Activated B cell treated with CpG ODN at 0.5 μM for 24 hours (primary cell): ENCODE results near the gene RERE. TPM values are rescaled to one million over a fixed set of nuclear protein-coding genes. Genes with fewer than 3 reads are reported as not detected.

ENCODE experiments used
- ATAC-seq: fragments of 200-7000 bp; cut with Tn5 transposase; one replicate; pipeline ENCODE4 v1.10.0; 2021; ENCODE audit warnings: low read depth, mild to moderate bottlenecking, moderate library complexity
- CTCF ChIA-PET: fragments of 350-600 bp; sonication (Branson Sonifier 250); formaldehyde crosslinking; loops from one replicate; lab custom pipeline; 2021; ENCODE audit warnings: antibody characterized with exemption; lab: Charles Lee
- POLR2A ChIA-PET: fragments of 350-600 bp; sonication (Branson Sonifier 250); formaldehyde crosslinking; loops from one replicate; lab custom pipeline; 2021; ENCODE audit warnings: antibody characterized with exemption; lab: Charles Lee
- DNase-seq: peaks from one replicate; pipeline ENCODE4 v3.0.0; 2022
- H3K27ac Mint-ChIP-seq: one replicate; pipeline ENCODE4 v1.8.0; 2020; ENCODE audit warnings: mixed read lengths
- H3K27me3 Mint-ChIP-seq: one replicate; pipeline ENCODE4 v1.8.0; 2021; ENCODE audit warnings: mixed read lengths
- H3K36me3 Mint-ChIP-seq: one replicate; pipeline ENCODE4 v1.8.0; 2021; ENCODE audit warnings: low read depth, mixed read lengths
- H3K4me1 Mint-ChIP-seq: one replicate; pipeline ENCODE4 v1.8.0; 2021; ENCODE audit warnings: mixed read lengths
- H3K4me3 Mint-ChIP-seq: one replicate; pipeline ENCODE4 v1.8.0; 2020; ENCODE audit warnings: mild to moderate bottlenecking, mixed read lengths
- H3K9me3 Mint-ChIP-seq: one replicate; pipeline ENCODE4 v1.8.0; 2020; ENCODE audit warnings: mixed read lengths
- intact Hi-C: fragments of 100-400 bp; cut with micrococcal nuclease; formaldehyde crosslinking; loops from one replicate; pipeline ENCODE4 v1.15.1; 2024
- total RNA-seq: library from RNA; stranded (reverse); gene quantifications from 2 replicates; pipeline ENCODE4 v1.2.3, GENCODE V29; 2022
- TF ChIP-seq, protein P1 (sequence below): fragments of 200-600 bp; IDR thresholded peaks from one replicate; pipeline ENCODE4 v1.8.0; 2022; ENCODE audit warnings: antibody characterized with exemption, mild to moderate bottlenecking

The RERE gene
- total RNA-seq, 1 donor from 2014 or later = 98.8 TPM

- intact Hi-C loops = loop anchor here (2.0 kb wide), 1 partner anchor 107 kb away; no protein-coding TSS in a partner anchor
- POLR2A ChIA-PET = interaction anchor here (0.7 to 1.4 kb wide), 6 partner anchors 8 to 573 kb away, joined by 3 to 7 read pairs (median 4); no protein-coding TSS in a partner anchor
- peak overlapping the region; percentile 61 for H3K4me3 Mint-ChIP-seq
- H3K36me3 Mint-ChIP-seq = peaks cover 26% of the 10 kb centered on the region
- no peak for ATAC-seq
- peak overlapping the region; percentile 91 for H3K27ac Mint-ChIP-seq
- peaks cover 50% of the 10 kb centered on the region for H3K4me1 Mint-ChIP-seq
- no peaks in the 10 kb centered on the region for H3K9me3 Mint-ChIP-seq
- DNase-seq = no peak
- H3K27me3 Mint-ChIP-seq = no peaks in the 10 kb centered on the region
- TF ChIP-seq, protein P1, sequence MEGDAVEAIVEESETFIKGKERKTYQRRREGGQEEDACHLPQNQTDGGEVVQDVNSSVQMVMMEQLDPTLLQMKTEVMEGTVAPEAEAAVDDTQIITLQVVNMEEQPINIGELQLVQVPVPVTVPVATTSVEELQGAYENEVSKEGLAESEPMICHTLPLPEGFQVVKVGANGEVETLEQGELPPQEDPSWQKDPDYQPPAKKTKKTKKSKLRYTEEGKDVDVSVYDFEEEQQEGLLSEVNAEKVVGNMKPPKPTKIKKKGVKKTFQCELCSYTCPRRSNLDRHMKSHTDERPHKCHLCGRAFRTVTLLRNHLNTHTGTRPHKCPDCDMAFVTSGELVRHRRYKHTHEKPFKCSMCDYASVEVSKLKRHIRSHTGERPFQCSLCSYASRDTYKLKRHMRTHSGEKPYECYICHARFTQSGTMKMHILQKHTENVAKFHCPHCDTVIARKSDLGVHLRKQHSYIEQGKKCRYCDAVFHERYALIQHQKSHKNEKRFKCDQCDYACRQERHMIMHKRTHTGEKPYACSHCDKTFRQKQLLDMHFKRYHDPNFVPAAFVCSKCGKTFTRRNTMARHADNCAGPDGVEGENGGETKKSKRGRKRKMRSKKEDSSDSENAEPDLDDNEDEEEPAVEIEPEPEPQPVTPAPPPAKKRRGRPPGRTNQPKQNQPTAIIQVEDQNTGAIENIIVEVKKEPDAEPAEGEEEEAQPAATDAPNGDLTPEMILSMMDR = no peak
- CTCF ChIA-PET = interaction anchor here (0.7 to 1.6 kb wide), 5 partner anchors 8 to 193 kb away, joined by 3 to 7 read pairs (median 4); no protein-coding TSS in a partner anchor
Observed at GRCh38 chr1:8533907-8534306, 283.5 kb downstream of the RERE start.

DNA sequence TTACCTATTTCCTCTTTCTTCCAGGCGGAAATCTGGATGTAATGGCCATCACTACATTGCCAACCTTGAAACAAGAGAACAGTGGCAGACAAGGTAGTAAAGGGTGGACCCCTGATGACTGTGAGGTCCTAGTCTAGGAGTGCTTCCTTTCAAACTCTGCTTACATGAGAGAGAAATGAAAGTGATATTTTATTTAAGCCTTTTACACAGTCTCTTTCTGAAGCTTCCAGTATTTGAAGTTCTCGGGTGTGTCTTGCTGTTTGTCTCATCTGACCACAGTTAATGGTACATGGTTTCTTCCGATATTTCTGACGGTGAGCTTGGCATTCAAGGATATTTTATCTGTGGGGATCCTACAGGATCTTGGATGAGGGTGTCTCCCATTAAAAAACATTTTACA, 284.3 kb downstream of the RERE start:
- peaks cover 21% of the 10 kb centered on the region for H3K36me3 Mint-ChIP-seq
- ChIA-PET POLR2A (interaction anchor here (1.2 to 1.4 kb wide), 2 partner anchors 8 to 37 kb away, joined by 4 to 7 read pairs; no protein-coding TSS in a partner anchor), CTCF (interaction anchor here (1.0 to 1.6 kb wide), 4 partner anchors 9 to 316 kb away, joined by 3 to 7 read pairs (median 4); no protein-coding TSS in a partner anchor)
- peak; percentile 69 for ATAC-seq
- H3K4me1 Mint-ChIP-seq = peaks cover 52% of the 10 kb centered on the region
- TF ChIP-seq, protein P1 = no peak
- H3K27ac Mint-ChIP-seq = peak overlapping the region; percentile 91
- intact Hi-C loops = loop anchor here (2.0 kb wide), 1 partner anchor 106 kb away; no protein-coding TSS in a partner anchor
- DNase-seq = no peak
- H3K4me3 Mint-ChIP-seq = peak overlapping the region; percentile 61
- H3K27me3 Mint-ChIP-seq = no peaks in the 10 kb centered on the region
- H3K9me3 Mint-ChIP-seq = no peaks in the 10 kb centered on the region

DNA sequence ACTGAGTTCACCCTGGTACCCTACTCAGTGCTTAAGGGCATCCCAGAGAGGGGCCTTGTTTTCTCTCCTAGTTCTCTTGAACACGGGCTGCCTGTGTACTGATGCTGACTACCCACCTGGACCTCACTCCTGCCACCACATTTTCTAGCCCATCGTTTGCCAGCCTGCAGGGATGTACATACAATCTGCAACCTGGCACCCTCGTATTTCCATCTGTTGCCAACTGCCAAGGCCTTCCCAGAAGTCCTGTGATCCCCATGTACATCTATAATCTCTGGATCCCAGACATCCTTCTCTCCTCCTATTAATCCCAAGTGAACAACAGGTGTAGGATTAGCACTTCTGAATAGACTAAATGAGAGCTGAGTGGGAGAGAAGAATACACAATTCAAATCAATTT, 287.5 kb downstream of the RERE start:
- Mint-ChIP-seq H3K36me3 (peaks cover 8% of the 10 kb centered on the region), H3K27me3 (no peaks in the 10 kb centered on the region), H3K4me3 (no peak overlapping the region), H3K4me1 (peaks cover 57% of the 10 kb centered on the region), H3K9me3 (no peaks in the 10 kb centered on the region), H3K27ac (peak overlapping the region; percentile 64)
- ChIA-PET POLR2A (interaction anchor here (1.0 to 1.1 kb wide), 2 partner anchors 106 to 130 kb away, joined by 3 read pairs; no protein-coding TSS in a partner anchor), CTCF (interaction anchor here (0.8 kb wide), 1 partner anchor 19 kb away, joined by 3 read pairs; no protein-coding TSS in a partner anchor)
- intact Hi-C loops = no loop called here
- DNase-seq (no peak), ATAC-seq (no peak)
- TF ChIP-seq, protein P1 = no peak

DNA sequence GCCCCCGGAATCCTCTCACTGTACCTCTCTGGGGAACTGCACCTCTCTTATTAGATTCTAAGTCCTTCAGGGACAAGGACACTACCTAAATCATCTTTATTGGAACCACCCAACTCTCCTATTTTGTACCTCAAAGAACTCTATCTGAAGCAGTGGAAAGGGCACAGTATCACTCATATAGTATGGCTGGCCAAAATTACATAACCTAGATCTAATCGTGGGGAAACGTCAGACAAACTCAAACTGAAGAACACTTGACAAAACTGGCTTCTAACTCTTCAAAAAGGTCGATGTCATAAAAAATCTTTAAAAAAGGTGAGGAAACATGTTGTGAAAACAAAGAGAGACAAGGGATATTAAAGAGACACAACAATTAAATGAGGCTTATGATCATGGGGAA, 289.5 kb downstream of the RERE start:
- Mint-ChIP-seq H3K9me3 (no peaks in the 10 kb centered on the region), H3K36me3 (peaks cover 15% of the 10 kb centered on the region), H3K27me3 (no peaks in the 10 kb centered on the region), H3K4me1 (peaks cover 37% of the 10 kb centered on the region), H3K4me3 (no peak overlapping the region), H3K27ac (peak overlapping the region; percentile 82)
- ChIA-PET POLR2A (no interaction called here), CTCF (no interaction called here)
- intact Hi-C loops = no loop called here
- DNase-seq (no peak), ATAC-seq (no peak)
- TF ChIP-seq, protein P1 = no peak

DNA sequence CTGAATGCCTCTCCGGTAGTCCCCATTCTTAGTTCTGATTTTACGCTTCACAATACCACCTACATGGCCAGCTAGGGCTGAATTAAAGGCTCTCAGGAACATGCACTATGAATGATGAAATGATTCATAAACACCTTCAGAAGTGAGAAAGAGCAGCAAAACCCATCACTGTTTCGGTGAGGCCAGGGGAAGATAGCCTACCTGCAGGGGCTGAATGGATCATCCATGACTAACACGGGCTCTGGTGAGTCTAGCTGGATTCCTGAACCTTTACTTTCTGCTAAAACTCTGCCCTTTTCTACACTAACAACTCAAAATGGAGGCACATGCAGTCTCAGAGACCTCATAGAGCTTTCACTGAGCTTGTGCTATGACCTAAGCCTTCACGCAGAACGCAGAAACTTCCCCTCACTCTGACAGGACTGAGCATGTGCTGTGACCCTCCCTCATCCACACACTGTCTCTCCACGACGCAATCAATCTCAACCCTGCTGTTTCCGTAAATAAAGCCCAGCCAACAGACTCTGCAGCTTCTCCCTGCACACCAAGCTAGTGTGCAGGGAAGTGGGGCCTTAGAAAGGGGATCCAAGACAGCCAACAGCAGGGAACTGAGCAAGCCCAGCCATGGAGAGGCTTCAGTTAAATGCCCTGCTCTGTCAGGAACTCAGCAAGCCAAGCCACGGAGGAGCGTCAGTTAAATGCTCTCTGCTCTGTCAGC, 291.7 kb downstream of the RERE start:
- Mint-ChIP-seq H3K27ac (no peak overlapping the region), H3K36me3 (peaks cover 22% of the 10 kb centered on the region), H3K4me1 (peaks cover 27% of the 10 kb centered on the region), H3K27me3 (no peaks in the 10 kb centered on the region), H3K9me3 (peaks cover 2% of the 10 kb centered on the region), H3K4me3 (no peak overlapping the region)
- CTCF ChIA-PET = interaction anchor here (0.6 to 1.7 kb wide), 6 partner anchors 8 to 201 kb away, joined by 3 to 6 read pairs (median 3); no protein-coding TSS in a partner anchor
- DNase-seq = peak; percentile 35
- intact Hi-C loops = loop anchor here (2.0 kb wide), 2 partner anchors 15 to 29 kb away; no protein-coding TSS in a partner anchor
- TF ChIP-seq, protein P1 = no peak
- peak; percentile 94 for ATAC-seq
- POLR2A ChIA-PET = interaction anchor here (0.7 to 3.4 kb wide), 19 partner anchors 8 to 292 kb away, joined by 3 to 17 read pairs (median 4); partner anchors contain the start of gene RERE
